ENCODE measurements around the gene DNAH1.

- TF ChIP-seq CTCF (IDR thresholded peaks at IDR 0.05) (no peak), POLR2A (IDR thresholded peaks at IDR 0.05) (no peak), POLR2AphosphoS5 (IDR thresholded peaks at IDR 0.05) (no peak), EP300 (IDR thresholded peaks at IDR 0.05) (no peak)
Observed at GRCh38 chr3:52367891-52368880, 52.1 kb downstream of the DNAH1 start.

Data from gastroesophageal sphincter (tissue), 3 donors.